CD14-positive monocyte (primary cell): ENCODE measurements around the gene GHRL. TPM values are rescaled to one million over a fixed set of nuclear protein-coding genes. Genes with fewer than 3 reads are reported as not detected.

Experiments used
- DNase-seq, 3 donors: peaks; one replicate each; pipeline ENCODE4 v3.0.0-alpha.2; 2011 to 2022
- H2AFZ ChIP-seq: 2 replicates; pipeline ENCODE4 v1.6.0; 2012; ENCODE audit warnings: mild to moderate bottlenecking, low read depth, low read length, inconsistent platforms; ENCODE audit not compliant: insufficient read depth, poor library complexity, severe bottlenecking
- H3K27ac ChIP-seq, 2 donors: 1 replicate in 1 of 2; 2 replicates in 1 of 2; pipeline ENCODE4 v1.5.1; 2012 to 2013; ENCODE audit warnings: low read length in 2 of 2, control low read depth in 1 of 2, inconsistent platforms in 1 of 2, low read depth in 1 of 2, mild to moderate bottlenecking in 1 of 2
- H3K27me3 ChIP-seq, 2 donors: one replicate each; pipeline versions ENCODE4 v1.6.0 to v1.6.1; 2011 to 2013; ENCODE audit warnings: low read length in 2 of 2; ENCODE audit not compliant: control insufficient read depth in 2 of 2, insufficient read depth in 2 of 2
- H3K36me3 ChIP-seq, 2 donors: replicated peaks in 1 of 2; 1 replicate in 1 of 2; 2 replicates in 1 of 2; pipeline versions ENCODE4 v1.5.1 to v1.6.1; 2012 to 2013; ENCODE audit warnings: low read length in 2 of 2, control low read depth in 1 of 2, inconsistent platforms in 1 of 2, mild to moderate bottlenecking in 1 of 2; ENCODE audit not compliant: insufficient read depth in 2 of 2, control insufficient read depth in 1 of 2
- H3K4me1 ChIP-seq, 2 donors: 1 replicate in 1 of 2; 2 replicates in 1 of 2; pipeline versions ENCODE4 v1.5.1 to v1.6.1; 2012 to 2013; ENCODE audit warnings: low read length in 2 of 2, control low read depth in 1 of 2, inconsistent platforms in 1 of 2, mild to moderate bottlenecking in 1 of 2, moderate library complexity in 1 of 2; ENCODE audit not compliant: insufficient read depth in 2 of 2, control insufficient read depth in 1 of 2
- H3K4me2 ChIP-seq: replicated peaks from 2 replicates; pipeline ENCODE3; 2012; ENCODE audit warnings: low read length, moderate library complexity, mild to moderate bottlenecking; ENCODE audit not compliant: poor library complexity, severe bottlenecking; ENCODE audit errors: extremely low read depth
- H3K4me3 ChIP-seq, 3 experiments: fragments of 200-600 bp in 1 of 3; sonication (generic) in 1 of 3; replicated peaks in 1 of 3; 1 replicate in 2 of 3; 2 replicates in 1 of 3; pipeline ENCODE4 v1.5.1; 2011 to 2013; ENCODE audit warnings: low read length in 3 of 3, mild to moderate bottlenecking in 3 of 3, control low read depth in 2 of 3, low read depth in 2 of 3, inconsistent platforms in 1 of 3, moderate library complexity in 1 of 3
- H3K79me2 ChIP-seq: 2 replicates; pipeline ENCODE4 v1.6.0; 2012; ENCODE audit warnings: mild to moderate bottlenecking, control low read depth, inconsistent platforms, low read length, moderate library complexity; ENCODE audit not compliant: insufficient read depth
- H3K9ac ChIP-seq: 2 replicates; pipeline ENCODE4 v1.6.0; 2017; ENCODE audit warnings: low read length, mild to moderate bottlenecking; ENCODE audit not compliant: insufficient read depth, poor library complexity, severe bottlenecking
- H3K9me3 ChIP-seq, 2 donors: replicated peaks in 1 of 2; 1 replicate in 1 of 2; 2 replicates in 1 of 2; pipeline versions ENCODE4 v1.5.1 to v1.6.1; 2012 to 2013; ENCODE audit warnings: low read length in 2 of 2, control low read depth in 1 of 2; ENCODE audit not compliant: control insufficient read depth in 1 of 2, insufficient read depth in 1 of 2
- H4K20me1 ChIP-seq: 2 replicates; pipeline ENCODE4 v1.6.0; 2012; ENCODE audit warnings: mild to moderate bottlenecking, low read length, control low read depth, moderate library complexity; ENCODE audit not compliant: insufficient read depth
- H3K27ac Mint-ChIP-seq, 7 donors: one replicate each; pipeline ENCODE4 v1.8.0; 2020; ENCODE audit warnings: mild to moderate bottlenecking in 7 of 7, mixed read lengths in 7 of 7, moderate library complexity in 6 of 7, inconsistent platforms in 2 of 7
- H3K27me3 Mint-ChIP-seq, 3 donors: one replicate each; pipeline ENCODE4 v1.8.0; 2021 to 2022; ENCODE audit warnings: low read depth in 3 of 3, mild to moderate bottlenecking in 3 of 3, mixed read lengths in 3 of 3, moderate library complexity in 3 of 3, inconsistent platforms in 1 of 3
- H3K36me3 Mint-ChIP-seq, 2 donors: one replicate each; pipeline ENCODE4 v1.8.0; 2020; ENCODE audit warnings: mixed read lengths in 2 of 2, inconsistent platforms in 1 of 2, mild to moderate bottlenecking in 1 of 2
- H3K4me1 Mint-ChIP-seq: one replicate; pipeline ENCODE4 v1.8.0; 2020; ENCODE audit warnings: mild to moderate bottlenecking, mixed read lengths
- H3K4me3 Mint-ChIP-seq, 2 donors: one replicate each; pipeline ENCODE4 v1.8.0; 2020; ENCODE audit warnings: mild to moderate bottlenecking in 2 of 2, mixed read lengths in 2 of 2, moderate library complexity in 1 of 2
- H3K9me3 Mint-ChIP-seq, 7 donors: one replicate each; pipeline ENCODE4 v1.8.0; 2020 to 2022; ENCODE audit warnings: mixed read lengths in 7 of 7, mild to moderate bottlenecking in 6 of 7, moderate library complexity in 6 of 7, inconsistent platforms in 2 of 7
- CTCF ChIP-seq: fragments of 200-600 bp; IDR thresholded peaks from one replicate; pipeline ENCODE4 v1.8.0; 2022; ENCODE audit warnings: antibody characterized with exemption, mild to moderate bottlenecking
- WGBS: methylation state at CpG from one replicate; pipeline ENCODE4 v1.1.5; 2013; ENCODE audit warnings: missing lambda C conversion rate; ENCODE audit not compliant: insufficient coverage; 5-methylcytosine and 5-hydroxymethylcytosine counted together
- intact Hi-C, 2 donors: fragments of 100-400 bp; cut with micrococcal nuclease; formaldehyde crosslinking; loops; one replicate each; pipeline versions ENCODE4 v1.15.0 to v1.15.1; 2023
- polyA plus RNA-seq, 3 donors: library from polyadenylated mRNA; depleted of rRNA in 1 of 3; unstranded in 2 of 3; stranded (reverse) in 1 of 3; fragments of 300-500 nt in 2 of 3; fragments of >200 nt in 1 of 3; fragmentation: Illumina TruSeq in 2 of 3; gene quantifications; 1 replicate in 2 of 3; 2 replicates in 1 of 3; pipeline ENCODE4 v1.2.3, GENCODE V29; 2012 to 2021

Gene GHRL
- polyA plus RNA-seq, 3 donors: 2.3 to 9.9 (median 7.0) TPM

DNA sequence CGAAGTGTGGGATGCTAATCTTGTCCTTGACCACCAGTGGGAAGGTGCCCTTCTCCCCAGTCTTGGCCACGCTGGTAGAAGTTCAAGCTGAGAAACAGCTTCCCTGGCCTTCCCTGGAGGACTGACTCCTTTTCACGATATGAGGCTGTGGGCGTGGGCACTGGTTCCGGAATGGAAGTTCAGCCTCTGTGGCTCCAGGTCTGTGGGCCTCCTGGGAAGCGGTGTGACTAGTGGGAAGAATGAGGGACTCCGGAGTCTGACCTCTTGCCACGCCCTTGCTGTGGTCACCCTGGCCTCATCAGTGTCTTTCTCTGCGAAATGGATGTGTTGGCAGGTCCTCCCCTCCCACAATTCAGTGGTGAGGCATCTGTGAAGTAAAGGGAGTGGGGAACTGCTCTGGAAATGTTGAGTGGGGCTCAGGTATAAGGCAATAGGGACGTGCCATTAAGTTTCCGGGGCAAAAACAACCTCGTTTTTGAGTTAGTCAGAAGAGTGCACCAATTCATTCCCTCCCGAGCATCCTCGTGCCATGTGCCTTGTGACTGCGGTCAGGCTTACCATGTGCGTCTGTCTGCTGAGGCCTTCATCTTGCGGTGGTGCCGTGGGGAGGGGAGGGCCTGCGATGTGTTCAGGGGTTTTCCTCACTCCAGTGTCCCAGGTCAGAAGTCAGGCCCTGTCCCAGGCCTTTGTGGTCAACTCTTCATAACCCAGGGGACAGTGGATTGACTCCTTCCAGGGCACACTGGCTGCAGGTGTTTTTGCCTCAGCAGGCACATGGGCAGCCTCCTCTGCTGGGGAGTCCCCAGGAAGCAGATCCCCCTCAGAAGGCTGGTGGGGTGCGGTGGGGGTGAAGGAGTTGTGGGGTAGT lies 40.0 kb upstream of the GHRL start:
- no peak for DNase-seq
- Histone ChIP-seq H3K9me3 (no peaks in the 10 kb centered on the region), H3K9ac (no peak overlapping the region), H3K27ac (no peak overlapping the region), H3K27me3 (peaks cover under 1 to 8% of the 10 kb centered on the region in 2 donors), H3K4me1 (no peaks in the 10 kb centered on the region), H4K20me1 (no peaks in the 10 kb centered on the region), H3K4me2 (no peak overlapping the region), H3K36me3 (no peaks in the 10 kb centered on the region), H2AFZ (no peak overlapping the region), H3K4me3 (no peak overlapping the region), H3K79me2 (no peaks in the 10 kb centered on the region)
- Mint-ChIP-seq H3K36me3 (no peaks in the 10 kb centered on the region), H3K27me3 (peaks cover 18 to 23% (median 22%) of the 10 kb centered on the region in 3 donors), H3K4me3 (no peak overlapping the region), H3K9me3 (peaks cover 0 to 3% (median 0%) of the 10 kb centered on the region in 7 donors), H3K4me1 (peaks cover 2% of the 10 kb centered on the region), H3K27ac (no peak overlapping the region)
- no peak for TF ChIP-seq CTCF
- WGBS: 90% methylated on average over 15 of the region's 20 CpGs
- intact Hi-C loops: no loop called here

- H3K4me2 ChIP-seq: no peak overlapping the region
- peaks cover 2% of the 10 kb centered on the region for H3K4me1 Mint-ChIP-seq
- H3K36me3 ChIP-seq: no peaks in the 10 kb centered on the region
- intact Hi-C loops: no loop called here
- peaks cover 4 to 8% of the 10 kb centered on the region in 2 donors for H3K27me3 ChIP-seq
- H2AFZ ChIP-seq: no peak overlapping the region
- H3K79me2 ChIP-seq: no peaks in the 10 kb centered on the region
- H3K4me3 Mint-ChIP-seq: no peak overlapping the region
- WGBS: 80% methylated on average over 1 of the region's 8 CpGs
- no peak overlapping the region for H3K27ac Mint-ChIP-seq
- TF ChIP-seq CTCF: no peak
- H3K4me1 ChIP-seq: no peaks in the 10 kb centered on the region
- H3K36me3 Mint-ChIP-seq: no peaks in the 10 kb centered on the region
- H3K27ac ChIP-seq: no peak overlapping the region
- no peak for DNase-seq
- peaks cover 25 to 32% (median 31%) of the 10 kb centered on the region in 3 donors for H3K27me3 Mint-ChIP-seq
- no peak overlapping the region for H3K9ac ChIP-seq
- no peaks in the 10 kb centered on the region for H3K9me3 ChIP-seq
- no peaks in the 10 kb centered on the region for H4K20me1 ChIP-seq
- no peak overlapping the region for H3K4me3 ChIP-seq
- H3K9me3 Mint-ChIP-seq: peaks cover 0 to 3% (median 0%) of the 10 kb centered on the region in 7 donors
These were observed 38.6 kb upstream of the GHRL start for GRCh38 chr3:10331320-10331719.
